B cell (primary cell): ENCODE measurements around the gene B4GALNT4. TPM values are rescaled to one million over a fixed set of nuclear protein-coding genes. Genes with fewer than 3 reads are reported as not detected.

Experiments used
- ATAC-seq: fragments of 200-7000 bp; cut with Tn5 transposase; one replicate; pipeline ENCODE4 v1.10.0; 2021; ENCODE audit warnings: low read depth, mild to moderate bottlenecking, moderate number of reproducible peaks, moderate library complexity
- CTCF ChIA-PET: fragments of 350-600 bp; sonication (Branson Sonifier 250); formaldehyde crosslinking; loops from one replicate; lab custom pipeline; 2021; ENCODE audit warnings: antibody characterized with exemption, inconsistent platforms; lab: Charles Lee
- POLR2A ChIA-PET: fragments of 350-600 bp; sonication (Branson Sonifier 250); formaldehyde crosslinking; loops from one replicate; lab custom pipeline; 2021; ENCODE audit warnings: antibody characterized with exemption; lab: Charles Lee
- DNase-seq: peaks from one replicate; pipeline ENCODE4 v3.0.0; 2013
- H2AFZ ChIP-seq: 2 replicates; pipeline ENCODE4 v1.6.1; 2012; ENCODE audit warnings: mild to moderate bottlenecking, low read depth, low read length; ENCODE audit not compliant: insufficient read depth, poor library complexity, severe bottlenecking
- H3K27ac ChIP-seq, 2 donors: 1 replicate in 1 of 2; 2 replicates in 1 of 2; pipeline ENCODE4 v1.5.1; 2012 to 2013; ENCODE audit warnings: low read length in 2 of 2, mild to moderate bottlenecking in 2 of 2, moderate library complexity in 1 of 2
- H3K27me3 ChIP-seq, 4 experiments: fragments of 200-600 bp in 1 of 4; sonication (generic) in 1 of 4; replicated peaks in 1 of 4; 1 replicate in 2 of 4; 2 replicates in 2 of 4; pipeline versions ENCODE4 v1.6.1 to v1.7.0; 2013 to 2016; ENCODE audit warnings: low read length in 3 of 4, mild to moderate bottlenecking in 2 of 4, mixed read lengths in 1 of 4, moderate library complexity in 1 of 4; ENCODE audit not compliant: insufficient read depth in 4 of 4, control insufficient read depth in 3 of 4; ENCODE audit errors: control extremely low read depth in 1 of 4
- H3K36me3 ChIP-seq, 2 experiments: replicated peaks in 1 of 2; 1 replicate in 1 of 2; 2 replicates in 1 of 2; pipeline versions ENCODE4 v1.6.1 to v1.7.1; 2013; ENCODE audit warnings: low read length in 1 of 2; ENCODE audit not compliant: insufficient read depth in 2 of 2, control insufficient read depth in 1 of 2; ENCODE audit errors: control extremely low read depth in 1 of 2, extremely low read depth in 1 of 2
- H3K4me1 ChIP-seq, 2 donors: fragments of 200-600 bp in 1 of 2; sonication (generic) in 1 of 2; 1 replicate in 1 of 2; 2 replicates in 1 of 2; pipeline versions ENCODE4 v1.5.1 to v1.6.1; 2013 to 2017; ENCODE audit warnings: low read length in 2 of 2; ENCODE audit not compliant: control insufficient read depth in 2 of 2, insufficient read depth in 2 of 2
- H3K4me2 ChIP-seq: replicated peaks from 2 replicates; pipeline ENCODE3; 2012; ENCODE audit warnings: mild to moderate bottlenecking, low read depth, low read length; ENCODE audit not compliant: poor library complexity, severe bottlenecking
- H3K4me3 ChIP-seq, 5 experiments: fragments of 200-600 bp in 1 of 5; sonication (generic) in 1 of 5; 1 replicate in 3 of 5; 2 replicates in 2 of 5; pipeline versions ENCODE4 v1.5.1 to v1.7.0; 2011 to 2016; ENCODE audit warnings: low read length in 4 of 5, mild to moderate bottlenecking in 4 of 5, low read depth in 2 of 5, control low read depth in 1 of 5, moderate library complexity in 1 of 5; ENCODE audit not compliant: insufficient read depth in 1 of 5; ENCODE audit errors: control extremely low read depth in 1 of 5, extremely low read depth in 1 of 5
- H3K79me2 ChIP-seq: fragments of 200-600 bp; sonication (generic); one replicate; pipeline ENCODE4 v1.6.0; 2016; ENCODE audit warnings: low read length; ENCODE audit not compliant: control insufficient read depth, insufficient read depth
- H3K9ac ChIP-seq: fragments of 200-600 bp; sonication (generic); 2 replicates; pipeline ENCODE4 v1.6.1; 2017; ENCODE audit warnings: mild to moderate bottlenecking, low read length, moderate library complexity
- H3K9me3 ChIP-seq, 3 donors: one replicate each; pipeline versions ENCODE4 v1.6.1 to v1.7.1; 2013; ENCODE audit warnings: low read length in 2 of 3; ENCODE audit not compliant: control insufficient read depth in 2 of 3, insufficient read depth in 1 of 3; ENCODE audit errors: control extremely low read depth in 1 of 3
- H4K20me1 ChIP-seq: 2 replicates; pipeline ENCODE4 v1.6.0; 2012; ENCODE audit warnings: mild to moderate bottlenecking, low read length; ENCODE audit not compliant: insufficient read depth, control insufficient read depth, poor library complexity, severe bottlenecking
- H3K27ac Mint-ChIP-seq: one replicate; pipeline ENCODE4 v1.8.0; 2021; ENCODE audit warnings: mixed read lengths
- H3K27me3 Mint-ChIP-seq: one replicate; pipeline ENCODE4 v1.8.0; 2021; ENCODE audit warnings: mixed read lengths
- H3K4me1 Mint-ChIP-seq: one replicate; pipeline ENCODE4 v1.8.0; 2021; ENCODE audit warnings: mixed read lengths
- H3K4me3 Mint-ChIP-seq: one replicate; pipeline ENCODE4 v1.8.0; 2021; ENCODE audit warnings: mixed read lengths
- H3K9me3 Mint-ChIP-seq: one replicate; pipeline ENCODE4 v1.8.0; 2022; ENCODE audit warnings: mixed read lengths; ENCODE audit not compliant: insufficient read depth
- EZH2 ChIP-seq: IDR thresholded peaks from 2 replicates; pipeline ENCODE4 v1.6.1; 2012; ENCODE audit warnings: borderline replicate concordance, low read depth, mild to moderate bottlenecking, moderate library complexity, low read length; ENCODE audit not compliant: insufficient read depth, poor library complexity, severe bottlenecking
- WGBS: methylation state at CpG from one replicate; pipeline ENCODE4 v1.1.5; 2013; ENCODE audit warnings: missing lambda C conversion rate; ENCODE audit not compliant: insufficient coverage; 5-methylcytosine and 5-hydroxymethylcytosine counted together
- intact Hi-C: fragments of 100-400 bp; cut with micrococcal nuclease; formaldehyde crosslinking; loops from one replicate; pipeline ENCODE4 v1.10.0; 2022
- polyA plus RNA-seq: library from polyadenylated mRNA; depleted of rRNA; stranded (reverse); fragments of >200 nt; gene quantifications from 2 replicates; pipeline ENCODE4 v1.2.3, GENCODE V29; 2012
- total RNA-seq, 2 donors: library from RNA; stranded (reverse); fragments of 120-200 nt in 1 of 2; gene quantifications; 1 replicate in 1 of 2; 2 replicates in 1 of 2; pipeline versions ENCODE4 v1.2.3 to v1.2.4, GENCODE V29; 2013 to 2022
- TF ChIP-seq, protein P1 (sequence below): fragments of 200-600 bp; IDR thresholded peaks from one replicate; pipeline ENCODE4 v1.8.0; 2022; ENCODE audit warnings: antibody characterized with exemption, mild to moderate bottlenecking

The B4GALNT4 gene
- total and polyA plus RNA-seq, 2 donors (not counting 1 experiment from before 2014, with no cell fraction given) = not detected

DNA sequence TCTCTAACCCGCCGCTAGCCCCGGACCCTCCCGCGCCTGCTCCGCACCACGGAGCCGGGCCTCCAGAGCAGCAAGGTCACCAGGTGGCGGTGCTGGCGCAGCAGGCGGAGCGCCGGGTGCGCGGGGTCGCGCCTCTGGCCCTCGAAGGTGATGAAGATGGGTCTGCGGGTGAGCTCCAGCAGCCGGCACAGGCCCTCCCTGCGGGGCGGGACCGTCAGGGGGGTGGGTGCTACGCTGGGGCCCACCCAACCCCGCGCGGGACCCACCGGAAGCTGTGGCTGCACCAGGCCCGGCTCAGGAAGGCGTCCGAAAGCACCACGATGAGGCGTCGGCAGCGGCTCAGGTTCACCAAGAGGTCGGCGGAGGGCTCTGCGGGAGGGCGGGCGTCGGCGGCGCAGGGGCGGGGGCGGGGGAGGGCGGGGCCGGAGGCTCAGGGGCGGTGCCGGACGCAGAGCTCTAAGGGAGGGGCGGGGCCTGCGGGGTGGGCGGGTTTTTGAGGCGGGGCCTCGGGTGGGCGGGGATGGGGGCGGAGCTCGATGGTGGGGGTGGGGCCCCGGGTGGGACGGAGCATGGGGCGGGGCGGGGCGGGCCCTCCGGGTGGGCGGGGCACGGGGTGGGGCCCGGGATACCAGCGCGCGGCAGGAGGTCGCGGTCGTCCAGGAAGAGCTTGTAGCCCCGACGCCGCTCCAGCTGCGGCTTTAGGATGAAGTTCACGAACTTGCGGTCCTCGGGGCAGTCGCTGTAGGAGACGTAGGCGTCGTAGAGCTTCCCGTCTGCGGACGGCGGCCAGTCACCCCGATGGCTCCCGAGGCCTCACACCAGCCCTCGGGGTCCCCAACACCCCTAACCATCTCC lies 37.7 kb downstream of the B4GALNT4 start:
- TF ChIP-seq, protein P1, sequence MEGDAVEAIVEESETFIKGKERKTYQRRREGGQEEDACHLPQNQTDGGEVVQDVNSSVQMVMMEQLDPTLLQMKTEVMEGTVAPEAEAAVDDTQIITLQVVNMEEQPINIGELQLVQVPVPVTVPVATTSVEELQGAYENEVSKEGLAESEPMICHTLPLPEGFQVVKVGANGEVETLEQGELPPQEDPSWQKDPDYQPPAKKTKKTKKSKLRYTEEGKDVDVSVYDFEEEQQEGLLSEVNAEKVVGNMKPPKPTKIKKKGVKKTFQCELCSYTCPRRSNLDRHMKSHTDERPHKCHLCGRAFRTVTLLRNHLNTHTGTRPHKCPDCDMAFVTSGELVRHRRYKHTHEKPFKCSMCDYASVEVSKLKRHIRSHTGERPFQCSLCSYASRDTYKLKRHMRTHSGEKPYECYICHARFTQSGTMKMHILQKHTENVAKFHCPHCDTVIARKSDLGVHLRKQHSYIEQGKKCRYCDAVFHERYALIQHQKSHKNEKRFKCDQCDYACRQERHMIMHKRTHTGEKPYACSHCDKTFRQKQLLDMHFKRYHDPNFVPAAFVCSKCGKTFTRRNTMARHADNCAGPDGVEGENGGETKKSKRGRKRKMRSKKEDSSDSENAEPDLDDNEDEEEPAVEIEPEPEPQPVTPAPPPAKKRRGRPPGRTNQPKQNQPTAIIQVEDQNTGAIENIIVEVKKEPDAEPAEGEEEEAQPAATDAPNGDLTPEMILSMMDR = no peak
- TF ChIP-seq EZH2 = no peak
- DNase-seq (peak; percentile 94), ATAC-seq (peak; percentile 83)
- peak overlapping the region; percentile 63 for H3K4me3 Mint-ChIP-seq
- H3K9me3 Mint-ChIP-seq = no peaks in the 10 kb centered on the region
- Histone ChIP-seq H3K9me3 (peaks cover 0 to 6% (median 0%) of the 10 kb centered on the region in 3 donors), H3K4me2 (peak overlapping the region; percentile 97), H3K27me3 (peaks cover 0 to 11% (median 0%) of the 10 kb centered on the region in 4 experiments), H3K4me1 (peaks cover 7 to 19% of the 10 kb centered on the region in 2 donors), H3K4me3 (peak overlapping the region in 4 of 5 experiments; percentile 40 to 63 (median 54)), H2AFZ (peak overlapping the region; percentile 68), H3K79me2 (no peaks in the 10 kb centered on the region), H3K27ac (peak overlapping the region; percentile 25 to 67), H3K9ac (peak overlapping the region; percentile 71), H4K20me1 (peaks cover 10% of the 10 kb centered on the region), H3K36me3 (no peaks in the 10 kb centered on the region)
- CTCF ChIA-PET = interaction anchor here (0.7 to 3.0 kb wide), 11 partner anchors 8 to 399 kb away, joined by 3 to 34 read pairs (median 3); partner anchors contain the start of genes BET1L, LRRC56, PTDSS2 and RIC8A
- intact Hi-C loops = loop anchor here (1.0 kb wide), 2 partner anchors 41 to 200 kb away; partner anchors contain the start of genes BET1L and RIC8A
- no peaks in the 10 kb centered on the region for H3K27me3 Mint-ChIP-seq
- 6% methylated on average over 68 of the region's 91 CpGs for WGBS
- H3K27ac Mint-ChIP-seq = peak overlapping the region; percentile 56
- peaks cover 7% of the 10 kb centered on the region for H3K4me1 Mint-ChIP-seq
- POLR2A ChIA-PET = interaction anchor here (0.6 to 2.2 kb wide), 13 partner anchors 8 to 976 kb away, joined by 3 to 23 read pairs (median 6); partner anchors contain the start of genes BET1L, HRAS, LRRC56 and PHRF1
